H1 (cell line): ENCODE results near the gene KDF1. TPM values are rescaled to one million over a fixed set of nuclear protein-coding genes. Genes with fewer than 3 reads are reported as not detected.

Experiments
- CTCF ChIA-PET: fragments of 300-600 bp; sonication (Branson Sonifier 250); formaldehyde crosslinking; loops from one replicate; lab custom pipeline; 2021; ENCODE audit not compliant: partially characterized antibody; lab: Charles Lee
- POLR2A ChIA-PET: fragments of 300-600 bp; sonication (Branson Sonifier 250); formaldehyde crosslinking; loops from one replicate; lab custom pipeline; 2021; ENCODE audit warnings: inconsistent platforms; ENCODE audit not compliant: partially characterized antibody; lab: Charles Lee
- DNase-seq, 2 experiments: peaks; one replicate each; pipeline versions ENCODE4 v3.0.0 to v3.0.0-alpha.2; 2010 to 2022; ENCODE audit warnings: low spot score in 2 of 2, low read depth in 1 of 2, mixed read lengths in 1 of 2
- FAIRE-seq: peaks from 2 replicates; lab custom pipeline; 2011; peaks lifted over from hg19 to GRCh38; lab: Jason Lieb, UNC
- H2AFZ ChIP-seq: 2 replicates; pipeline ENCODE4 v1.8.1; 2012; ENCODE audit warnings: low read length, inconsistent platforms
- H2AK5ac ChIP-seq: 2 replicates; pipeline ENCODE4 v1.6.1; 2013; ENCODE audit warnings: low read depth, low read length
- H2BK120ac ChIP-seq: replicated peaks from 2 replicates; pipeline ENCODE3; 2013; ENCODE audit warnings: low read depth, low read length, inconsistent platforms
- H2BK12ac ChIP-seq: 2 replicates; pipeline ENCODE4 v1.6.1; 2013; ENCODE audit warnings: low read depth, low read length
- H2BK15ac ChIP-seq: 2 replicates; pipeline ENCODE4 v1.6.1; 2013; ENCODE audit warnings: low read length
- H2BK20ac ChIP-seq: 2 replicates; pipeline ENCODE4 v1.6.1; 2013; ENCODE audit warnings: low read length
- H2BK5ac ChIP-seq: 2 replicates; pipeline ENCODE4 v1.6.1; 2013; ENCODE audit warnings: low read depth, low read length
- H3K14ac ChIP-seq: 2 replicates; pipeline ENCODE4 v1.6.1; 2013; ENCODE audit warnings: inconsistent platforms; ENCODE audit not compliant: insufficient read length
- H3K18ac ChIP-seq: 2 replicates; pipeline ENCODE4 v1.6.1; 2013; ENCODE audit warnings: low read length; ENCODE audit errors: extremely low read depth
- H3K23ac ChIP-seq: 2 replicates; pipeline ENCODE4 v1.6.1; 2013; ENCODE audit warnings: inconsistent platforms; ENCODE audit not compliant: insufficient read length
- H3K23me2 ChIP-seq: 2 replicates; pipeline ENCODE4 v1.6.1; 2013; ENCODE audit warnings: low read depth, low read length
- H3K27ac ChIP-seq: 2 replicates; pipeline ENCODE4 v1.6.1; 2011; ENCODE audit warnings: low read depth, low read length, inconsistent platforms
- H3K27me3 ChIP-seq, 4 experiments: replicated peaks in 1 of 4; 1 replicate in 1 of 4; 2 replicates in 3 of 4; pipeline versions ENCODE4 v1.6.1 to v1.8.1; 2011 to 2013; ENCODE audit warnings: low read length in 3 of 4, mild to moderate bottlenecking in 3 of 4, inconsistent platforms in 2 of 4, mixed read lengths in 2 of 4, moderate library complexity in 1 of 4; ENCODE audit not compliant: control insufficient read depth in 3 of 4, insufficient read depth in 3 of 4; ENCODE audit errors: extremely low read depth in 1 of 4
- H3K36me3 ChIP-seq, 4 experiments: 2 replicates each; pipeline versions ENCODE4 v1.6.1 to v1.8.1; 2011 to 2013; ENCODE audit warnings: mild to moderate bottlenecking in 4 of 4, low read length in 3 of 4, moderate library complexity in 2 of 4, control low read depth in 1 of 4, inconsistent platforms in 1 of 4; ENCODE audit not compliant: insufficient read depth in 4 of 4, control insufficient read depth in 2 of 4
- H3K4ac ChIP-seq: replicated peaks from 2 replicates; pipeline ENCODE3; 2013; ENCODE audit warnings: low read length, low read depth, mixed read lengths, inconsistent platforms; ENCODE audit not compliant: insufficient read length
- H3K4me1 ChIP-seq, 4 experiments: replicated peaks in 1 of 4; 1 replicate in 1 of 4; 2 replicates in 3 of 4; pipeline versions ENCODE4 v1.6.1 to v1.8.1; 2011 to 2013; ENCODE audit warnings: low read length in 3 of 4, inconsistent platforms in 2 of 4, mixed read lengths in 1 of 4; ENCODE audit not compliant: insufficient read depth in 4 of 4, control insufficient read depth in 3 of 4
- H3K4me2 ChIP-seq, 2 experiments: 2 replicates each; pipeline versions ENCODE4 v1.6.1 to v1.8.1; 2011 to 2013; ENCODE audit warnings: low read depth in 2 of 2, low read length in 2 of 2, control low read depth in 1 of 2, inconsistent platforms in 1 of 2, mild to moderate bottlenecking in 1 of 2; ENCODE audit not compliant: insufficient read depth in 1 of 2
- H3K4me3 ChIP-seq, 4 experiments: fragments of 200-600, 300-600 bp in 1 of 4; sonication (generic), shearing (Covaris generic), sonication (Bioruptor Twin) in 1 of 4; 2 replicates each; pipeline versions ENCODE4 v1.5.1 to v1.8.1; 2011 to 2016; ENCODE audit warnings: low read length in 4 of 4, low read depth in 3 of 4, control low read depth in 2 of 4, inconsistent platforms in 2 of 4, mild to moderate bottlenecking in 2 of 4, mixed read lengths in 1 of 4, moderate library complexity in 1 of 4; ENCODE audit not compliant: insufficient read depth in 2 of 4; ENCODE audit errors: extremely low read depth in 1 of 4
- H3K56ac ChIP-seq: replicated peaks from 2 replicates; pipeline ENCODE3; 2013; ENCODE audit warnings: low read depth, mild to moderate bottlenecking, mixed read lengths, low read length, inconsistent platforms; ENCODE audit not compliant: insufficient read length
- H3K79me1 ChIP-seq: 2 replicates; pipeline ENCODE4 v1.6.1; 2013; ENCODE audit warnings: low read depth, low read length, control low read depth
- H3K79me2 ChIP-seq, 2 experiments: 2 replicates each; pipeline versions ENCODE4 v1.6.1 to v1.8.1; 2012 to 2013; ENCODE audit warnings: low read length in 2 of 2, mild to moderate bottlenecking in 2 of 2, inconsistent platforms in 1 of 2; ENCODE audit not compliant: insufficient read depth in 2 of 2, control insufficient read depth in 1 of 2
- H3K9ac ChIP-seq, 4 experiments: replicated peaks in 1 of 4; 1 replicate in 1 of 4; 2 replicates in 3 of 4; pipeline versions ENCODE4 v1.6.1 to v1.8.1; 2011 to 2013; ENCODE audit warnings: low read depth in 3 of 4, low read length in 3 of 4, control low read depth in 2 of 4, mild to moderate bottlenecking in 2 of 4, moderate library complexity in 2 of 4, inconsistent platforms in 1 of 4; ENCODE audit errors: extremely low read depth in 1 of 4
- H3K9me3 ChIP-seq, 2 experiments: 2 replicates each; pipeline versions ENCODE4 v1.6.1 to v1.8.1; 2012 to 2013; ENCODE audit warnings: mild to moderate bottlenecking in 2 of 2, moderate library complexity in 2 of 2, control low read depth in 1 of 2, inconsistent platforms in 1 of 2, low read depth in 1 of 2, low read length in 1 of 2, mixed read lengths in 1 of 2; ENCODE audit not compliant: insufficient read depth in 2 of 2
- H4K20me1 ChIP-seq, 2 experiments: replicated peaks in 1 of 2; 2 replicates each; pipeline versions ENCODE3 to v1.8.1; 2011 to 2013; ENCODE audit warnings: inconsistent platforms in 2 of 2, low read length in 2 of 2, mild to moderate bottlenecking in 1 of 2; ENCODE audit not compliant: insufficient read depth in 2 of 2, control insufficient read depth in 1 of 2
- H4K5ac ChIP-seq: 2 replicates; pipeline ENCODE4 v1.6.1; 2013; ENCODE audit warnings: low read length, low read depth, mixed read lengths, inconsistent platforms; ENCODE audit not compliant: insufficient read length
- H4K8ac ChIP-seq: 2 replicates; pipeline ENCODE4 v1.8.0; 2013; ENCODE audit warnings: mild to moderate bottlenecking, moderate library complexity, low read length, inconsistent platforms; ENCODE audit not compliant: insufficient read depth; ENCODE audit errors: extremely low read depth
- H4K91ac ChIP-seq: replicated peaks from 2 replicates; pipeline ENCODE3; 2013; ENCODE audit warnings: low read length, mixed read lengths, inconsistent platforms; ENCODE audit not compliant: insufficient read length
- ASH2L ChIP-seq: fragments of 200-600, 300-600 bp; sonication (generic); IDR thresholded peaks from one replicate; pipeline ENCODE4 v1.7.1; 2017; ENCODE audit warnings: low read length
- CBX8 ChIP-seq: fragments of 300-800, 300-1000 bp; sonication (generic); IDR thresholded peaks from 2 replicates; pipeline ENCODE4 v1.7.1; 2016; ENCODE audit warnings: low read depth, low read length, borderline replicate concordance
- HDAC6 ChIP-seq: IDR thresholded peaks from one replicate; pipeline ENCODE4 v1.7.1; 2012; ENCODE audit warnings: low read depth, mild to moderate bottlenecking, inconsistent platforms, low read length, moderate library complexity
- KDM4A ChIP-seq: IDR thresholded peaks from one replicate; pipeline ENCODE4 v1.7.1; 2012; ENCODE audit warnings: low read depth, mild to moderate bottlenecking, moderate library complexity, low read length, inconsistent platforms; ENCODE audit not compliant: severe bottlenecking
- POLR2A ChIP-seq, 2 experiments: IDR thresholded peaks; 1 replicate in 1 of 2; 2 replicates in 1 of 2; pipeline ENCODE4 v1.6.1; 2011; ENCODE audit warnings: low read depth in 2 of 2, low read length in 2 of 2, mild to moderate bottlenecking in 2 of 2; ENCODE audit errors: control extremely low read depth in 1 of 2
- POLR2AphosphoS5 ChIP-seq: IDR thresholded peaks from 2 replicates; pipeline ENCODE4 v1.6.1; 2011; ENCODE audit warnings: low read depth, low read length
- RXRA ChIP-seq: IDR thresholded peaks from 2 replicates; pipeline ENCODE4 v1.6.1; 2011; ENCODE audit warnings: low read depth, mild to moderate bottlenecking, low read length, moderate library complexity; ENCODE audit not compliant: insufficient read depth
- SIRT6 ChIP-seq: IDR thresholded peaks from one replicate; pipeline ENCODE4 v1.7.1; 2012; ENCODE audit warnings: low read length, inconsistent platforms
- SUZ12 ChIP-seq: fragments of 200-600 bp; sonication (generic); IDR thresholded peaks from 2 replicates; pipeline ENCODE4 v1.6.1; 2012; ENCODE audit warnings: mild to moderate bottlenecking, inconsistent platforms, low read length, moderate library complexity, mixed read lengths
- TAF1 ChIP-seq: IDR thresholded peaks from 2 replicates; pipeline ENCODE4 v1.6.1; 2011; ENCODE audit warnings: mild to moderate bottlenecking, low read depth, low read length
- TBP ChIP-seq: IDR thresholded peaks from 2 replicates; pipeline ENCODE4 v1.6.1; 2011; ENCODE audit warnings: low read depth, low read length, improper control_type of control experiment
- TEAD4 ChIP-seq: IDR thresholded peaks from 2 replicates; pipeline ENCODE4 v1.6.1; 2012; ENCODE audit warnings: low read depth, low read length, inconsistent platforms, mixed read lengths
- WGBS, 2 experiments: shearing (Covaris generic) in 1 of 2; methylation state at CpG; one replicate each; pipeline versions ENCODE4 v1.1.6 to v1.1.7; 2013 to 2015; ENCODE audit warnings: low lambda C conversion rate in 2 of 2, mixed read lengths in 2 of 2, inconsistent platforms in 1 of 2, low coverage in 1 of 2, missing lambda C conversion rate in 1 of 2; ENCODE audit not compliant: insufficient replicate concordance in 2 of 2, insufficient coverage in 1 of 2, insufficient read length in 1 of 2; ENCODE audit errors: extremely low coverage in 1 of 2, missing lambda C conversion rate in 1 of 2; 5-methylcytosine and 5-hydroxymethylcytosine counted together
- polyA plus RNA-seq, 7 experiments: library from polyadenylated mRNA; depleted of rRNA in 3 of 7; stranded (reverse) in 5 of 7; unstranded in 2 of 7; fragments of >200 nt in 5 of 7; fragments of 200-250 nt in 2 of 7; gene quantifications; 1 replicate in 5 of 7; 2 replicates in 1 of 7; 4 replicates in 1 of 7; pipeline versions ENCODE4 v1.2.1 to v1.2.3, GENCODE V29; 2011 to 2013; ENCODE audit warnings: missing spikeins in 2 of 7, mixed read lengths in 2 of 7
- total RNA-seq: library from RNA; stranded (reverse); fragmentation: NEBNext Ultra II Directional; extraction: Animal tissue kit (Norgen Biotek cat#: 25700); gene quantifications from 2 replicates; pipeline ENCODE4 v1.2.1, GENCODE V29; 2021

Gene KDF1
- total and polyA plus RNA-seq, 2 of the 8 experiments (the other 6 are each of a cell fraction or from before 2014, with no cell fraction given): 16.9 to 37.5 TPM

DNA sequence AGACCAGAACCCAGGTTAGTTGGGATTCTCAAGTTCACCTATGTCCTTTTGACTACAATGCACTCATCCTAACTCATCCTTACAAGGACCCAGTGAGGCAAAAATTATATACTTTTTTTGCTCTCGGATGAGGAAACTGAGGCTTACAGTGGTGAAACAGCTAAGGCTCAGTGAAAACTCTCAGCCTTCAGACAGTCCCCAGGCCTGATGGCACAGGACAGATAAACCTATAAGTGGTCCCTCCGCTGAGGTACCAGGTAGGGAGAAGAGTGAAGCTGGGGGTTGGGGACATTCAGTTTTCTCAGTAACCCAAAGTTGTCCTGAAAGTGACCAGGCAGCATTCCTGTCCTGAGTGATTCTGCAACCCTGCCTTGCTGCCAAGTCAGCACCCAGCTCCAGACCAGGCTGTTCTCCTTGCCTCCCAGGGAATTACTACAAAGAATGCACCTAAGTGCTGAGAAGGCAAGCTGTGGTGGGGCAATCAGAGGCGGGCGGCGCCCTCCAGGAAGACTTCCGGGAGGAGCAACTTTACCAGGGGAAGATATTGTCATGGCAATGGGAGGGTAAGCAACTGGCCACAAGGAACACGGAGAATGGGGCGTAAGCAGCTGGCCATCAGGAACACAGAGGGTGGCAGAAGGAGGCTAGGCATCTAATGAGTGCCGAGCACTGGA, 47.8 kb upstream of the KDF1 start:
- Histone ChIP-seq H4K91ac (peak overlapping the region; percentile 94), H3K9me3 (no peaks in the 10 kb centered on the region), H4K5ac (peak overlapping the region; percentile 95), H3K4me3 (peak overlapping the region; percentile 11 to 88 (median 20); a peak in 5 of 8 replicates), H3K14ac (no peak overlapping the region), H3K23ac (no peak overlapping the region), H2BK15ac (no peak overlapping the region), H3K4ac (peak overlapping the region; percentile 63), H3K27ac (peak overlapping the region; percentile 85), H2AK5ac (peak overlapping the region; percentile 1; the same call in 1 of the 2 replicates), H3K27me3 (no peaks in the 10 kb centered on the region), H2BK120ac (peak overlapping the region; percentile 11), H3K4me2 (peak overlapping the region; percentile 61 to 99), H3K79me2 (peaks cover 26 to 75% of the 10 kb centered on the region in 2 experiments), H3K36me3 (peaks cover 16 to 52% (median 19%) of the 10 kb centered on the region in 4 experiments), H2AFZ (no peak overlapping the region), H2BK20ac (peak overlapping the region; percentile 52; the same call in 1 of the 2 replicates), H3K4me1 (peaks cover 21 to 65% (median 53%) of the 10 kb centered on the region in 4 experiments), H4K8ac (peak overlapping the region; percentile 17; the same call in 1 of the 2 replicates), H3K18ac (peak overlapping the region; percentile 57), H3K79me1 (peaks cover 23% of the 10 kb centered on the region), H2BK5ac (peak overlapping the region; percentile 75), H3K9ac (peak overlapping the region in 3 of 4 experiments; percentile 44 to 51 (median 46); a peak in 4 of 7 replicates), H3K56ac (peak overlapping the region; percentile 5), H4K20me1 (peaks cover 18 to 29% of the 10 kb centered on the region in 2 experiments), H2BK12ac (peak overlapping the region; percentile 53; the same call in 1 of the 2 replicates), H3K23me2 (peaks cover 18% of the 10 kb centered on the region)
- no peak for FAIRE-seq
- POLR2A ChIA-PET: interaction anchor here (0.7 to 58.9 kb wide), 15 partner anchors 7 to 288 kb away, joined by 3 to 1829 read pairs (median 3); partner anchors contain the start of genes GPATCH3, KDF1, SLC9A1 and TENT5B
- WGBS, 2 experiments: 15% methylated on average over 9 of the region's 9 CpGs; no CpG with 5 or more reads in 1 of the 2 experiments
- CTCF ChIA-PET: interaction anchor here (0.6 to 12.9 kb wide), 10 partner anchors 12 to 276 kb away, joined by 3 to 133 read pairs (median 6); partner anchors contain the start of gene TRNP1
- peak in 1 of 2 experiments; percentile 75 for DNase-seq
- no peak for TF ChIP-seq KDM4A
- peak; percentile 56; the same call in 1 of the 2 replicates for TF ChIP-seq TAF1
- TF ChIP-seq SIRT6: no peak
- peak; percentile 72 for TF ChIP-seq ASH2L
- TF ChIP-seq RXRA: no peak
- peak in 1 of 2 experiments; percentile 82; a peak in 2 of 3 replicates for TF ChIP-seq POLR2A (IDR thresholded peaks at IDR 0.05; ENCODE audit: control extremely low read depth in 1 of 2, low read depth in 2 of 2, low read length in 2 of 2)
- TF ChIP-seq SUZ12: no peak
- peak; percentile 42; the same call in 1 of the 2 replicates for TF ChIP-seq TBP
- TF ChIP-seq HDAC6: no peak
- TF ChIP-seq TEAD4: peak; percentile 63; the same call in 1 of the 2 replicates
- no peak for TF ChIP-seq CBX8
- TF ChIP-seq POLR2AphosphoS5: peak; percentile 69
